Endothelial cell of umbilical vein (primary cell): ENCODE measurements around the gene PDE6D. TPM values are rescaled to one million over a fixed set of nuclear protein-coding genes. Genes with fewer than 3 reads are reported as not detected.

Experiments
- BruUV-seq: library from RNA; stranded (reverse); fragments of 400-500 nt; replicated peaks from 2 replicates; lab custom pipeline; 2021; lab: Mats Ljungman, UMichigan
- CTCF ChIA-PET: fragments of 300-600, 350-600 bp; sonication (Branson Sonifier 250); formaldehyde crosslinking; loops from one replicate; lab custom pipeline; 2021; ENCODE audit warnings: antibody characterized with exemption, inconsistent platforms; lab: Charles Lee
- POLR2A ChIA-PET: fragments of 300-600, 350-600 bp; sonication (Branson Sonifier 250); formaldehyde crosslinking; loops from one replicate; lab custom pipeline; 2021; ENCODE audit warnings: antibody characterized with exemption, inconsistent platforms; lab: Charles Lee
- DNase-seq: peaks from one replicate; pipeline ENCODE4 v3.0.0-alpha.2; 2011; ENCODE audit warnings: low read depth, low spot score
- FAIRE-seq: peaks from 2 replicates; lab custom pipeline; 2011; peaks lifted over from hg19 to GRCh38; lab: Jason Lieb, UNC
- H2AFZ ChIP-seq: 2 replicates; pipeline ENCODE4 v1.6.0; 2012; ENCODE audit warnings: low read depth, low read length, control low read depth, inconsistent platforms
- H3K27ac ChIP-seq: 2 replicates; pipeline ENCODE4 v1.5.1; 2011; ENCODE audit warnings: low read depth, mild to moderate bottlenecking, control low read depth, low read length, moderate library complexity; ENCODE audit not compliant: insufficient read depth
- H3K27me3 ChIP-seq, 2 experiments: 2 replicates each; pipeline versions ENCODE4 v1.6.0 to v1.6.1; 2011; ENCODE audit warnings: low read length in 2 of 2, mixed read lengths in 1 of 2; ENCODE audit not compliant: control insufficient read depth in 2 of 2, insufficient read depth in 2 of 2
- H3K36me3 ChIP-seq, 2 experiments: 2 replicates in 1 of 2; 3 replicates in 1 of 2; pipeline ENCODE4 v1.5.1; 2011; ENCODE audit warnings: low read length in 2 of 2, mild to moderate bottlenecking in 1 of 2, moderate library complexity in 1 of 2; ENCODE audit not compliant: control insufficient read depth in 2 of 2, insufficient read depth in 2 of 2; ENCODE audit errors: extremely low read depth in 1 of 2
- H3K4me1 ChIP-seq: 3 replicates; pipeline ENCODE4 v1.5.1; 2011; ENCODE audit warnings: mild to moderate bottlenecking, low read length; ENCODE audit not compliant: control insufficient read depth, insufficient read depth; ENCODE audit errors: extremely low read depth
- H3K4me2 ChIP-seq: 2 replicates; pipeline ENCODE4 v1.6.1; 2011; ENCODE audit warnings: low read length, control low read depth, mixed read lengths; ENCODE audit not compliant: insufficient read depth
- H3K4me3 ChIP-seq, 3 experiments: fragments of 200-600 bp in 1 of 3; sonication (generic), shearing (Covaris generic) in 1 of 3; replicated peaks in 1 of 3; 2 replicates each; pipeline ENCODE4 v1.5.1; 2011 to 2016; ENCODE audit warnings: control low read depth in 3 of 3, low read length in 3 of 3, mild to moderate bottlenecking in 2 of 3, inconsistent platforms in 1 of 3, low read depth in 1 of 3, moderate library complexity in 1 of 3; ENCODE audit not compliant: insufficient read depth in 1 of 3
- H3K79me2 ChIP-seq: 2 replicates; pipeline ENCODE4 v1.6.0; 2012; ENCODE audit warnings: low read length, inconsistent platforms; ENCODE audit not compliant: control insufficient read depth, insufficient read depth
- H3K9ac ChIP-seq: replicated peaks from 2 replicates; pipeline ENCODE3; 2011; ENCODE audit warnings: low read length, control low read depth; ENCODE audit not compliant: insufficient read depth; ENCODE audit errors: extremely low read depth
- H3K9me1 ChIP-seq: replicated peaks from 3 replicates; pipeline ENCODE4 v1.6.0; 2011; ENCODE audit warnings: mild to moderate bottlenecking, low read length; ENCODE audit not compliant: control insufficient read depth, insufficient read depth; ENCODE audit errors: extremely low read depth
- H3K9me3 ChIP-seq: replicated peaks from 2 replicates; pipeline ENCODE4 v1.5.1; 2012; ENCODE audit warnings: low read length, inconsistent platforms; ENCODE audit not compliant: control insufficient read depth, insufficient read depth
- H4K20me1 ChIP-seq: replicated peaks from 2 replicates; pipeline ENCODE3; 2011; ENCODE audit warnings: mild to moderate bottlenecking, low read length; ENCODE audit not compliant: control insufficient read depth, insufficient read depth; ENCODE audit errors: extremely low read depth
- CTCF ChIP-seq, 2 donors: IDR thresholded peaks; 1 replicate in 1 of 2; 2 replicates in 1 of 2; pipeline ENCODE4 v1.5.1; 2011; ENCODE audit warnings: low read length in 2 of 2, mild to moderate bottlenecking in 2 of 2, moderate library complexity in 2 of 2, control low read depth in 1 of 2, inconsistent platforms in 1 of 2, low read depth in 1 of 2; ENCODE audit not compliant: insufficient read depth in 1 of 2; ENCODE audit errors: extremely low read depth in 1 of 2
- EZH2 ChIP-seq: IDR thresholded peaks from 2 replicates; pipeline ENCODE4 v1.6.1; 2012; ENCODE audit warnings: borderline replicate concordance, low read depth, mild to moderate bottlenecking, moderate library complexity, low read length, inconsistent platforms; ENCODE audit not compliant: severe bottlenecking
- FOS ChIP-seq: IDR thresholded peaks from 2 replicates; pipeline ENCODE4 v1.6.1; 2011; ENCODE audit warnings: mild to moderate bottlenecking, low read length, moderate library complexity, borderline replicate concordance; ENCODE audit not compliant: insufficient read depth
- GATA2 ChIP-seq: IDR thresholded peaks from 2 replicates; pipeline ENCODE4 v1.7.0; 2011; ENCODE audit warnings: low read depth, mild to moderate bottlenecking, moderate library complexity, mixed read lengths, low read length; ENCODE audit not compliant: insufficient read length, insufficient read depth
- JUN ChIP-seq: IDR thresholded peaks from 2 replicates; pipeline ENCODE4 v1.6.1; 2011; ENCODE audit warnings: borderline replicate concordance, low read depth; ENCODE audit not compliant: insufficient read length, insufficient read depth
- MYC ChIP-seq: IDR thresholded peaks from one replicate; pipeline ENCODE4 v1.6.1; 2011; ENCODE audit warnings: mild to moderate bottlenecking, low read depth, low read length
- POLR2A ChIP-seq: IDR thresholded peaks from 2 replicates; pipeline ENCODE4 v1.6.1; 2012; ENCODE audit warnings: low read depth, mild to moderate bottlenecking, control low read depth, low read length
- POLR2AphosphoS5 ChIP-seq: IDR thresholded peaks from 2 replicates; pipeline ENCODE4 v1.6.1; 2012; ENCODE audit warnings: low read depth, mild to moderate bottlenecking, control low read depth, low read length, moderate library complexity; ENCODE audit not compliant: insufficient read depth
- dilution Hi-C: fragments of 300-500 bp; cut with MboI; formaldehyde crosslinking; loops from one replicate; pipeline ENCODE4 v1.15.0; 2019; ENCODE audit warnings: low sequenced_read_pairs; ENCODE audit not compliant: extremely low pct_ligation_motif_present
- intact Hi-C: fragments of 100-400 bp; cut with micrococcal nuclease; formaldehyde crosslinking; loops from one replicate; pipeline ENCODE4 v1.10.0; 2022
- polyA plus RNA-seq, 4 experiments: library from polyadenylated mRNA; depleted of rRNA in 3 of 4; stranded (reverse) in 3 of 4; unstranded in 1 of 4; fragments of >200 nt; gene quantifications; 2 replicates each; pipeline versions ENCODE4 v1.2.1 to v1.2.3, GENCODE V29; 2011 to 2012; ENCODE audit warnings: missing spikeins in 1 of 4
- total RNA-seq: library from RNA; stranded (reverse); gene quantifications from 2 replicates; pipeline ENCODE4 v1.2.3, GENCODE V29; 2021
- TF ChIP-seq, protein P1 (sequence below): IDR thresholded peaks from 2 replicates; pipeline ENCODE4 v1.6.1; 2011; ENCODE audit not compliant: insufficient read depth, insufficient read length

The PDE6D gene
- total and polyA plus RNA-seq, 2 donors (not counting 3 experiments of a cell fraction or from before 2014, with no cell fraction given), result 23.8 to 36.8 TPM

GRCh38 chr2:231726276-231726675, 54.8 kb downstream of the PDE6D start:
- dilution Hi-C loops, result no loop called here
- no peaks in the 10 kb centered on the region for H3K4me1 ChIP-seq
- DNase-seq, result no peak

More at GRCh38 chr2:231726276-231726675, 54.8 kb downstream of the PDE6D start:
- H3K4me2 ChIP-seq, result no peak overlapping the region
- H3K4me3 ChIP-seq, result no peak overlapping the region
- H3K9ac ChIP-seq, result no peak overlapping the region
- no peak overlapping the region for H3K27ac ChIP-seq
- no peaks in the 10 kb centered on the region for H3K79me2 ChIP-seq
- H3K36me3 ChIP-seq, result no peaks in the 10 kb centered on the region
- no peaks in the 10 kb centered on the region for H3K27me3 ChIP-seq
- no peak for FAIRE-seq
- ChIA-PET POLR2A (no interaction called here), CTCF (interaction anchor here (1.6 to 3.1 kb wide), 3 partner anchors 11 to 209 kb away, joined by 5 to 38 read pairs (median 16); no protein-coding TSS in a partner anchor)
- BruUV-seq, result no TSS peak
- H4K20me1 ChIP-seq, result no peaks in the 10 kb centered on the region
- no peak overlapping the region for H2AFZ ChIP-seq
- no peaks in the 10 kb centered on the region for H3K9me1 ChIP-seq
- intact Hi-C loops, result no loop called here
- TF ChIP-seq EZH2 (no peak), FOS (no peak), POLR2AphosphoS5 (no peak), GATA2 (no peak), CTCF (IDR thresholded peaks at IDR 0.05; ENCODE audit: extremely low read depth in 1 of 2, insufficient read depth in 1 of 2, low read depth in 1 of 2, low read length in 2 of 2) (no peak), MYC (no peak), JUN (no peak), POLR2A (no peak)
- TF ChIP-seq, protein P1, sequence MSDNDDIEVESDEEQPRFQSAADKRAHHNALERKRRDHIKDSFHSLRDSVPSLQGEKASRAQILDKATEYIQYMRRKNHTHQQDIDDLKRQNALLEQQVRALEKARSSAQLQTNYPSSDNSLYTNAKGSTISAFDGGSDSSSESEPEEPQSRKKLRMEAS, result no peak
- no peaks in the 10 kb centered on the region for H3K9me3 ChIP-seq
